Panc1 (cell line): ENCODE results near the gene NPAS3.

Experiments
- CTCF ChIP-seq: fragments of 450-650 bp; IDR thresholded peaks from 2 replicates; pipeline ENCODE4 v1.5.1; 2017; ENCODE audit warnings: mild to moderate bottlenecking
- POLR2AphosphoS5 ChIP-seq: IDR thresholded peaks from 2 replicates; pipeline ENCODE4 v1.6.1; 2012; ENCODE audit warnings: mild to moderate bottlenecking, low read depth, low read length, moderate library complexity
- REST ChIP-seq, 2 experiments: IDR thresholded peaks; 2 replicates each; pipeline ENCODE4 v1.6.1; 2011 to 2012; ENCODE audit warnings: low read depth in 2 of 2, control low read depth in 1 of 2, low read length in 1 of 2, mild to moderate bottlenecking in 1 of 2, moderate library complexity in 1 of 2; ENCODE audit not compliant: insufficient read depth in 1 of 2
- SIN3A ChIP-seq: IDR thresholded peaks from 2 replicates; pipeline ENCODE4 v1.6.1; 2012; ENCODE audit warnings: low read depth, mild to moderate bottlenecking, low read length, moderate library complexity, borderline replicate concordance; ENCODE audit not compliant: insufficient read depth

- no peak for TF ChIP-seq CTCF
- no peak for TF ChIP-seq POLR2AphosphoS5
- TF ChIP-seq REST (IDR thresholded peaks at IDR 0.05; ENCODE audit: insufficient read depth in 1 of 2, low read depth in 2 of 2, low read length in 1 of 2): no peak
- no peak for TF ChIP-seq SIN3A
Observed at GRCh38 chr14:33650430-33650829, 711.8 kb downstream of the NPAS3 start.
